Measurements from ENCODE around the gene CYP2U1.
"Not testable (repeated sequence)": the region's sequence is repeated elsewhere in the genome, so short reads cannot be mapped to it uniquely, and the experiment has no call there.

Gene CYP2U1

DNA sequence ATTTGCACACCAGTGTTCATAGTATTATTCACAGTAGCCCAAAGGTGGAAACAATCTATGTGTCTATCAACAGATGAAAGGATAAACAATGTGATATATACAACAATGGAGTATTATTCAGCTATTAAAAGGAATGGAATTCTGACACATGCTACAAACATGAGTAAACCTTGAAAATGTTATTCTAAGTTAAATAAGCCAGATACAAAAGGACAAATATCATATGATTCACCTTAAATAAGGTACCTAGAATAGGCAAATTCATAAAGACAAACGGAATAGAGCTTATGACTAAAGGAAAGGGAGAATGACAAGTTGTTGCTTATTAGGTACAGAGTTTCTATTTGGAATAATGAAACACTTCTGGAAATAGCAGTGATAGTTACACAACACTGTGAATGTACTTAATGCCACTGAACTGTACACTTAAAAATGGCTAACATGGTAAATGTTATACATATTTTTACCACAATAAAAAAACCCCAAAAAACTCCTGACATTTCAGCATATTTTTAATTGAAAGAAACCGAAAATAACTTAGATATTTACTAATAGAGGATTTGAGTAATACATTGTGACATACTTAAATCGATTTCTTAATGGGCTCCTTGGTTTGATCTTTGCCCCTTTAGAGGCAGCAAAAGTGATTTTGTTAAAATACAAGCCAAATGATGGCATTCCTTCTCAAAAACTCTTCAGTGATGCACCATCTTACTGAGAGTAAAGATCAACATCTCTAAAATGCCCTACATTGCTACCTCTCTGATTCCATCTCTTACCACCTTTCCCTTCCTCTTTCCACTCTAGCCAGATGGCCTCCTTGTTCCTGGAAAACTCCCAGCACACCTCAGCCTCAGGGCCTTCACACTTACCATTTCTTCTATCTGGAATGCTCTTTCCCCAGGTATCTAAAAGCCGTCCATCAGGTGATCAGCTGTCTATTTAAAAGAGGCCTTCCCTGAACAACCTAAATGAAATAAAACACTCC lies 8.6 kb upstream of the CYP2U1 start:
- DNase-seq (ENCODE audit: low read depth), result no peak

DNA sequence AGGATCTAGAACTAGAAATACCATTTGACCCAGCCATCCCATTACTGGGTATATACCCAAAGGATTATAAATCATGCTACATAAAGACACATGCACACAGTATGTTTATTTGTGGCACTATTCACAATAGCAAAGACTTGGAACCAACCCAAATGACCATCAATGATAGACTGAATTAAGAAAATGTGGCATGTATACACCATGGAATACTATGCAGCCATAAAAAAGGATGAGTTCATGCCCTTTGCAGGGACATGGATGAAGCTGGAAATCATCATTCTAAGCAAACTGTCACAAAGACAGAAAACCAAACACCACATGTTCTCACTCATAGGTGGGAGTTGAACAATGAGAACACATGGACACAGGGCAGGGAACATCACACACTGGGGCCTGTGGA lies 5.6 kb upstream of the CYP2U1 start:
- not testable (repeated sequence) for DNase-seq (ENCODE audit: low read depth)

DNA sequence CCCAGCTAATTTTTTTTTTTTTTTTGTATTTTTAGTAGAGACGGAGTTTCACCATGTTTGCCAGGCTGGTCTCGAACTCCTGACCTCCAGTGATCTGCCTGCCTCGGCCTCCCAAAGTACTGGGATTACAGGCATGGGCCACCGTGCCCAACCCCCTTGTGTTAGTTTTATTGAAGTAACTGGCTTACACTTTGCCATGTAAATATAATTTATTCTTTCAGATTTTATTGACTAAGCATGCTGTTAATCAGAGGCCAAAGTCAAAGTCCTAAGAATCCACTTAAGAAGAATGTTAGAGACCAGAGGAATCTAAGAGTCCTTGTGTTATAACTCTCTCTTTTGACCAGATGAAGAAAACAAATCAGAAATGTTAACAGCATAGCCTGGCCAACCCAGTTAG lies 4.5 kb upstream of the CYP2U1 start:
- not testable (repeated sequence) for DNase-seq (ENCODE audit: low read depth)

DNA sequence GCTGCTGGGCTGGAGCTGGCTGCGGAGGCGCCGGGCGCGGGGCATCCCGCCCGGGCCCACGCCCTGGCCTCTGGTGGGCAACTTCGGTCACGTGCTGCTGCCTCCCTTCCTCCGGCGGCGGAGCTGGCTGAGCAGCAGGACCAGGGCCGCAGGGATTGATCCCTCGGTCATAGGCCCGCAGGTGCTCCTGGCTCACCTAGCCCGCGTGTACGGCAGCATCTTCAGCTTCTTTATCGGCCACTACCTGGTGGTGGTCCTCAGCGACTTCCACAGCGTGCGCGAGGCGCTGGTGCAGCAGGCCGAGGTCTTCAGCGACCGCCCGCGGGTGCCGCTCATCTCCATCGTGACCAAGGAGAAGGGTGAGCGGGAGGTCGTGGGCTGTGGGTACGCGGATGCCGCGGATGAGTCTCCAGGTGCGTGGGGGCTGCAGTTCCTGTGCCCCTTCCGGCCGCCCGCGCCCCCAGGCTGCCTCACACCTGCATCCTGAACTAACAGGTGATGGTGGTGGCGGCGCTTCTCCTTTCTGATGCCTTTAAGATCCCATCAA lies 499 bp downstream of the CYP2U1 start:
- no peak for DNase-seq (ENCODE audit: low read depth)

DNA sequence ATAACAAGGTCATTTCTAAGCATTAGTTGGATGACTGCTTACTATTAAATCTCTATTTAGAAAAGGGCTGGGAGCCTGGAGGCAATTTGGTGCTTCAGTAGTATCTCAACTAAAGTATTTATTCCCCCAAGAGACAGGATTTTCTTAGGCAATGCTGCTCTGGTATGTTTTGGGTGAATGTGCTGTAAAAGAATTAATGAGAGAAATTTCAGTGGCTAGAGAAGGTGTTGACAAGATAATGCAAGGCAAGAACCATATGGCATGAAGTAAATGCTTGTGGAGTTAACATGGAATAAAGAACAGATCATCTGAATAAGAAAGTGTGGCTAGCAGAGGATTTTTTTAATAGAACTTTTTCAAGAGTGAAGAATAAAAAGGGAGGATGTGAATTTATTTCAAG lies 3.9 kb downstream of the CYP2U1 start:
- no peak for DNase-seq (ENCODE audit: low read depth)

DNA sequence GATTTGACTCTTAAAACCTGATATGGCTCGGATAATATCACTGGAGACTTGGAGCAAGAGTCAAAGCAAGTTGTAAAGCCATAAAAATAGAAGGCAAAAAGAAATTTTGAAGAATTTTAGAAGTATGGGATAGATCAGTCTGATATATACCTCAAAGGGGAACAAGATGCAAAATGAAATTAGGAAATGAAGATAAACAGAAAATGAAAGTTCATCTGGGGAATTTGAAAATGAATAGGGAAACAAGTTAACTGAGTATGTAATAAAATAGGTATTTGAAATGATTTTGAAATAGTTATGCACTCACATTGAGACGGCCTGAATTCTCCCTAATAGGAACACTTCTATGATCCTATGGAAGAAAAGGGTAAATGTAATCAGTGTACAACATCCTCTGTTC lies 5.7 kb downstream of the CYP2U1 start:
- no peak for DNase-seq (ENCODE audit: low read depth)

DNA sequence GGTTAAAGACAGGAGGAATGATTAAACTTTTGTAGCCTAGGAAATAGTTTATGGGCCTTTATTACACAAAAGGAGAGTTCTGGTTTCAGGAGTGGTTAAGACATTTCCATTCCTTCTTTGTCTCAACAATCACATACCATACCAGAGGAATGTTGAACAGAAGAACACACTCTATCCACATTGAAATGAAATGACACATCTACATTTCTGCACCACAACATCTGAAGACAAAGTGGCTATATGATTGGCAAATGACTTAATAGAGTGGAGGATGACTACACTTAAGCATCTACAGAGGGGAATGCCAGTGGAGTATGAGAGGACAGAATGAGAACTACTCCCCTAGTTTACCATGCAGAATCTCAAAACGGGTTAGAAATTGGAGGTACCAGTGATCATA lies 8.0 kb downstream of the CYP2U1 start:
- no peak for DNase-seq (ENCODE audit: low read depth)

DNA sequence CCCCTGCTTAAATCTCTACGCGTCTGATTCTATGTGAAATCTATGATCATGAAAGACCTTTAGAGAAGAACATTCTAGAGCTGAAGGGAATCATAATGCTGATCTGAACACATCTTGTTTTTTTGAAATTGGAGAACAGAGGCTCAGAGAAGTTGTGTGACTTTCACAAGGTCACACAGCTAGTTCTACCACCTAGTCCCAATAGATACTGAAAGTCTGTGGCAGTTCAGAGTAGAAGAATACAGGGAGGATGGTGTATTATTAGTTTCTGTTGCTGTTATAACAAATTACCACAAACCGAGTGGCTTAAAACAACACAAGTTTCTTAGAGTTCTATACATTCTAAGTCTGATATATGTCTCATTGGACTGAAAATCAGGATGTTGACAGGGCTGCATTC lies 14.5 kb downstream of the CYP2U1 start:
- no peak for DNase-seq (ENCODE audit: low read depth)

DNA sequence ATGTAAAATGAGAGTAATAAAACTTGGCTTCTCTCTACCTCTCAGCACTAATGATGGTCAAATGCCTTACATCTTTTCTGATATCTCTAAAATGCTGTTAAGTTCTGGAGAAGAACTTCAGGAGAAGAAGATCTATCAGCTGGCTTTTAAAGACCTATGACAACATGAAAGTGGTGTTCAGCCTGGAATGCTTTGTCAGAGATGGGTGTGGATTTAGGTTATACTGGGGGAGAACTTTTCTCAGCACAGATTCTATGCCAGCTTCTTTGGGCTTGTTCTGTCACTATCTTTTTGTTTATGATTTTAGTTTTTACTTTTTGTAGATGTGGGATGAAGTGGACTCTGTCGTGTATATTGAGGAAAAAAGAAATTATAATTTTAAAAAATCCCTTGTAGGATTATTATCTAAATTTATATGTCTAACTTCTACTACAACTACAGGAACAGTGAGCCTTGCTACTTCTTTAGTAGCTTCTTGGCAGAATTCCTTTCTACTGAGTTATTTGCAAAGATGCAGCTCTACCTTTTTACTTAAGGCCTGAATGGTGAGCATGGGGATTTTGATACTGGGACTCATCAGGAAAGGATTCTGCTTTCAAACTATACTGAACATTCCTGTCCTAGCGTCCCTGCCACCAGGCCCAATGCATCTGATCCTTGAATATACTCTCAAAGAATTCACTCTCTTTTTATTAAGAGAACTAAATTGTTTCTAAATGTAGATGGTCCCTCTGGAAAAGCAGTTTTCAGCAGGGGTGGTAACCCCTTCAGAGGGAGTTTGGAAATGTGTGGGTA lies 19.6 kb downstream of the CYP2U1 start:
- DNase-seq (ENCODE audit: low read depth), result no peak

DNA sequence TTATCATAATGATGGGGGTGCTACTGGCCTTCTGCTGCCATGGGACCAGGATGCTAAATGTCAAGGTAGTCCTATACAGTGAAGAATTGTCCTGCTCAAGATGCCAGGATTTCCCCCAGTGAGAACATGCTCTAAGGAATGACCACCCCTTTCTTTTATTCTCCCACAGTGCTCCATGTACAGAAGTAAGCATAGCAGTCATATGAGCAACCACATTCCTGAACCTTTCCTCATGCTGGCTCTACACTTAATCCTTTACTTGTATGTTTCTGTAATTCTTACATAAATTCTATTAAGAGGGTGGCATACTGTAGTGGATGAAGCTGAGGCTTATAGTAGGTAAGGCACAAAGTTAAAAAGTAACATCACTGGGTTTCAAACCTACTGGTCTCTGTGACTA lies 20.2 kb downstream of the CYP2U1 start:
- DNase-seq (ENCODE audit: low read depth), result no peak

DNA sequence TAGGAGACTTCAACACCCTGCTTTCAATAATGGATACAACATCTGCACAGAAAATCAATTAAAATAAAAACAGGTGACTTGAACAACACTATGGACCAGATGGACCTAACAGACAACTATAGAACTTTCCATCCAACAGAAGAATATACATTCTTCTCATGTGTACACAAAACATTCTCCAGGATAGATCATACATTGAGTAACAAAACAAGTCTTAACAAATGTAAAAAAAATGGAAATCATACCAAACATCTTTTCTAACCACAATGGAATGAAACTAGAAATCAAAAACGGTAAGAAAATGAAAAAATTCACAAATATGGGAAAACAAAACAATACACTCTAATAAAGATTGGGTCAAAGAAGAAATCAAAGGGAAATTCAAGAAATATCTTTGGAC lies 24.7 kb downstream of the CYP2U1 start:
- DNase-seq (ENCODE audit: low read depth), result no peak

DNA sequence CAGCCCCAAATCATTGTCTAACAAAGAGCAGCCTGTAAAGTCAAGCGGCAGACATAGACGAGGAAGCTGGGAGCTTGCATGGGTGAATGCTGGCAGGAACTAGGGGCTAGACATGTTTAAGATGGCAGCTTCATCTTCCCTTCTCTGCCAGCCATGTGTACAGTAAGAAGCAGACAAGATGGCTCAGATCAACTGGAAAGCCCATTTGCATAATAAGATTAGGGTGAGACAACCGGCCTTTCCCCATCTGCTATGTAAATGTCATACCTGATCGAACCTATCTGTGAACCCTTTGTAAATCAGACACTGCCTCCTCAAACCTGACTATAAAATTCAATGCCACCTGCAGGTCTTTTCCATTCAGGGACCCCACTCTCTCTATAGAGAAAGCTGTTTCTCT lies 35.6 kb downstream of the CYP2U1 start:
- no peak for DNase-seq (ENCODE audit: low read depth)

DNA sequence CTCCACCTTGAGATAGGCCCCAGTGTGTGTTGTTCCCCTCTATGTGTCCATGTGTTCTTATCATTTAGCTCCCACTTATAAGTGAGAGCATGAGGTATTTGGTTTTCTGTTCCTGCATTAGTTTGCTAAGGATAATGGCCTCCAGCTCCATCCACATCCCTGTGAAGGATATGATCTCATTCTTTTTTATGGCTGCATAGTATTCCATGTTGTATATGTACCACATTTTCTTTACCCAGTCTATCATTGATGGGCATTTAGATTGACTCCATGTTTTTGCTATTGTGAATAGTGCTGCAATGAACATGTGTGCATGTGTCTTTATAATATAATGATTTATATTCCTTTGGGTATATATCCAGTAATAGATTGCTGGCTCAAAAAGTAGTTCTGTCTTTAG lies 36.2 kb downstream of the CYP2U1 start:
- DNase-seq (ENCODE audit: low read depth), result not testable (repeated sequence)

DNA sequence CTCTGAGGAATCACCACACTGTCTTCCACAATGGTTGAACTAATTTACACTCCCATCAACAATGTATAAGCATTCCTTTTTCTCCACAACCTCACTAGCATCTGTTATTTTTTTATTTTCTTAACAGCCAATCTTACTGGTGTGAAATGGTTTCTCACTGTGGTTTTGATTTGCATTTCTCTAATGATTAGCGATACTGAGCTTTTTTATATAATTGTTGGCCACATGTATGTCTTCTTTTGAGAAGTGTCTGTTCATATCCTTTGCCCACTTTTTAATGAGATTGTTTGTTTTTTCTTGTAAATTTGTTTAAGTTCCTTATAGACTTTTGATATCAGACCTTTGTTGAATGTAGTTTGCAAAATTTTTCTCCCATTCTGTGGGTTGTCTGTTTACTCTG lies 36.6 kb downstream of the CYP2U1 start:
- not testable (repeated sequence) for DNase-seq (ENCODE audit: low read depth)

DNA sequence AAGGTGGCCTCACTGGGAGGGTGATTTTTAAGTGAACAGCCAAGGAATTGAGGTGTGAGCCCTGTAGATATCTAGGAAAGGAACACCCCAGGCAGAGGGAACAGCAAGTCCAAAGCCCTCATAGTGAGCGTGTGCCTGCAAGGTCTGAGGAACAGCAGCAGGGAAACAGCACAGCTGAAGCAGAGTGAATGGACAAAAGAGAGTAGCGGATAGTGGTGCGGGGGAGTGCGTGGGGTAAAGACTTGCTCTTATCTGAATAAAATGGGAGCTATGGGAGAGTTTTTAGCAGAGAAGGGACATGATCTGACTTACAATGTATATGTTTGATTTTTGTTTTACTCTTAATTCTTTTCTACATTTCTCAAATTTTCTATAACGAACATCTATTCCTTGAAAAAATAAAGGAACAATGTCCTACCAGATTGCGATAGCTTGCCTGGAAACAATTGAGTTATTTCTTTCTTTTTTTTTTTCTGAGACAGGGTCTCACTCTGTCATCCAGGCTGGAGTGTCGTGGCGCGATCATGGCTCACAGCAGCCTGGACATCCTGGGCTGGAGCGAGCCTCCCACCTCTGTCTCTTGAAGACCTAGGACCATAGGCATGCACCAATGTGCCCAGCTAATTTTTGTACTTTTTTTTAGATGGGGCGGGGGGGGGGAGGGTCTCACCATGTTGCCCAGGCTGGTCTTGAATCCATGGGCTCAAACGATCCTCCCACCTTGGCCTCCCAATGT lies 38.9 kb downstream of the CYP2U1 start:
- DNase-seq (ENCODE audit: low read depth), result no peak

DNA sequence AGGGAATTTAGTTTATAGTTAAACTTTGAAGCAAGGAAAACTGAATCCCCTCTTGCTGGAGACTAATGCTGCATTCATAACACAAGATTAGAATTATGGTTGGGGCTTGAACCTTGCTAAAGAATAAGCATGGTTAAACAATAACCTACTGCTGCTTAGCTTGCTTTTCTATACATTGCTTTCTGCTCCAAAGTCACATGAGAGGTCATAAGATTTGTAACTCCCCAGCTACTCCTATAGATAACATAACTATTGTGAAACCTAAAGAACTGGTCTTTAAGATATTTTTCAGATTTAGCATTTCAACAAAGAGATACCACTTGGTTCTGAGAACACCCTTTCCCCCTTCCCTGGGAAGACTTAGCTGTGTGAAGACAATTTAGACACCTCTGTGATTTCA lies 41.3 kb downstream of the CYP2U1 start:
- no peak for DNase-seq (ENCODE audit: low read depth)

DNA sequence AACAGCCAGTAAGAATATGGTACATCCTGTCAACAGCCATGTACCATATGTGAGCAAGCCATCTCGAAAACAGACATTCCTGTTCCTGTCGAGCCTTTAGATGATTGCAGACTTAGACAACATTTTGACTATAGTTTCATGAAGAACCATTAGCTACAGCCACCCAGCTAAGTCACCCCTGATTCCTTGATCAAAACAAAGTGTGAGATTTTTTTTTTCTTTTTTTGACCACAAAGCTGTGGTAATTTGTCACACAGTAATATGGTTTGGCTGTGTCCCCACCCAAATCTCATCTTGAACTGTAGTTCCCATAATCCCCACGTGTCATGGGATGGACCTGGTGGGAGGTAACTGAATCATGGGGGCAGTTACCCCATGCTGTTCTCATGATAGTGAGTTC lies 43.2 kb downstream of the CYP2U1 start:
- DNase-seq (ENCODE audit: low read depth), result no peak

DNA sequence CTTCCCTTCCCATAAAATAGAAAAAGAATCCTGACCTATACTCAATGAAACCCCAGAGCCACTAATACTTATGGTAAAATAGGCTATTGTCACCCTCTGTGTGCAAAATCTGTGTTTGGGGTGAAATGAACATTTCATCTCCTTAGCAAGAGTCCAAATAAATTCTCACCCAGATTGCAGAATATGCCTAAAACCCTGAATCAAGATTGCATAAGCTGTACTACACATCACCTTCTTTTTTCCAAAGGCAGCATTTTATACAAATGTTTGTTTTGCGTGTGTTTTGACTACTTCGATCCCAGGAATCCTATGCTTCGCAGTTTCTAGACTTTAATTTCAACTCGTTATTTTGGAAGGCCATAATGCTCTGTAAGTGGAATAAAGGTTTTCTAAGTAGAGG lies 46.1 kb downstream of the CYP2U1 start:
- DNase-seq (ENCODE audit: low read depth), result no peak

DNA sequence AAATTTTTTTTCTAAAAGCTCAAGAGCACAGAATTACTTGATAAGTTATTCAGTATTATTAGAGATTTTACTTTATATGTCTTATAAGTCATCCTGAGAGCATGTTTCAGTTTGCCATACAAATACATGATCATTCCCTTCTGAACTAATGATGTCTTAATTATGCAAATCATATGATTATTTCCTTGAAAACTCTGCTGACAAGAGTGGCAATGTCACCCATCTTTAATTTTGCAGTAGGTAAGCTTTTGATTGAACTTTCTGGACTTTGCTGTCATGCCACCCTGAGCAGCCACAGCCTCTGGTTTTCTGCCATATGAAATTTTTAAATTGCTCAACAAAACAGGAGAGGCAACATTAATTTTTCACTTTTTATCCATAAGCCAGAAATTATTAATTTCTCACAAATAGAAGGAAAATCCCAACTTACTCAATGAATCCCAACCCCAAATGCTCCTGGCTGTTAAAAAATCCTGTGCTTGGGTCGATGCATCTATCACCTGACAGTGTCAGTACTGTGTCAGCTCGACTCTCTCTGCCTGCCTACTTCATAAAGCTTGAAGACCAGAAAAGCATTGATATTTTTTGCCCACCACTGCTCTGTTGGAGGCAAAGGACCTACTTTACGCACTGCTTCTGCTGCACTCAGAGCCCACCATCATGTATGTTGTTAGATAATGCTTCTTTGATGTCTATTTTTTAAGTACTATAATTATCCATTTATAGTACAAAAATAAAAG lies 46.8 kb downstream of the CYP2U1 start:
- no peak for DNase-seq (ENCODE audit: low read depth)

DNA sequence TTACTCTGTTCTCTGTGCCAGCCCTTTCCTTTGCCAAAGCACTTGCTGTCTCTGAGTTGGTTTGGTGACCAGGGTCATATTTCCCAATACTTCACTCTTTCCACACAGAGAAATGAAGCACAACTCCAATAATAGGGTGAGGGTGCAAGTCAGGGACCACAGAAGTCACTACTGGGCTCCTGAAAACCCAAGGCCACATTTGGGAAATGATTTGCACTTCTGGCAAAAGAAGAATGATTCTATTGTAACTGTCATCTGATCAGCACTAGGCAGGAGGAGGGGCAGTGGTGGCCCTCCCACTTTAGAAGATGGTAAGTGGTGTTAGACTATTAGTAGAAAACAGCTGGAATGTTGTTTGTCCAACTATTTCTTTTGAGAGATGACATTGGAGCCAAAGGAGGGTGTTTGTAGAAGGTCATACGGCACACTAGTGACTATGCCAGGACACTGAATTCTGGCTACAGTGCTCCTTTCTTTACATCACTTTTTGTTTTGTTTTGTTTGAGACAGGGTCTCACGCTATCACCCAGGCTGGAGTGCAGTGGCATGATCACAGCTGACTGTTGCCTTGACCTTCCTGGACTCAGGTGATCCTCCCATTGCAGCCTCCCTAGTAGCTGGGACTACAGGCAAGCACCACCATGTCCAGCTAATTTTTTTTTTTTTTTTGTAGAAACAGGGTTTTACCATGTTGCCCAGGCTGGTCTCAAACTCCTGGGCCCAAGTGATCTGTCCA lies 47.5 kb downstream of the CYP2U1 start:
- DNase-seq (ENCODE audit: low read depth), result no peak

All from stimulated activated CD8-positive, alpha-beta memory T cell treated with anti-CD3 and anti-CD28 coated beads, Interleukin-12 subunit alpha, Interleukin-12 subunit beta, amount 100 ng/mL, for 1 hour (primary cell).